HG03045 (cell line): ENCODE data around the gene HDHD2.
"Not testable (repeated sequence)": the region's sequence is repeated elsewhere in the genome, so short reads cannot be mapped to it uniquely, and the experiment has no call there.

ENCODE experiments used
- ATAC-seq: cut with Tn5 transposase; IDR thresholded peaks from one replicate; pipeline ENCODE4 v1.9.1; 2021; ENCODE audit warnings: mild to moderate bottlenecking, moderate library complexity; ENCODE audit not compliant: unreplicated experiment

The HDHD2 gene

GRCh38 chr18:47150029-47150823 is at the start of gene HDHD2:
TSS of gene HDHD2 (minus strand) at chr18:47150500. CDS start at chr18:47136439, 14,061 bp downstream.
- ATAC-seq, result peak; percentile 93

GRCh38 chr18:47195961-47196360 is 45.7 kb upstream of the HDHD2 start:
- ATAC-seq, result not testable (repeated sequence)

- no peak for ATAC-seq
Observed at GRCh38 chr18:47191961-47192360, 41.7 kb upstream of the HDHD2 start.

GRCh38 chr18:47187721-47188120 is 37.4 kb upstream of the HDHD2 start:
- ATAC-seq, result no peak

- no peak for ATAC-seq
Observed at GRCh38 chr18:47184419-47185050, 34.2 kb upstream of the HDHD2 start.

- ATAC-seq, result not testable (repeated sequence)
Observed at GRCh38 chr18:47182156-47182555, 31.9 kb upstream of the HDHD2 start.

- ATAC-seq, result no peak
Observed at GRCh38 chr18:47180765-47181164, 30.5 kb upstream of the HDHD2 start.

GRCh38 chr18:47179520-47179919 is 29.2 kb upstream of the HDHD2 start:
- ATAC-seq, result no peak

GRCh38 chr18:47175898-47176575 is 25.7 kb upstream of the HDHD2 start, which contains the start of gene IER3IP1:
TSS of gene IER3IP1 (minus strand) at chr18:47176364. CDS start at chr18:47176277, 87 bp downstream.
- ATAC-seq, result peak; percentile 78

GRCh38 chr18:47175283-47175897 is 25.1 kb upstream of the HDHD2 start:
- peak; percentile 23 for ATAC-seq

- no peak for ATAC-seq
Observed at GRCh38 chr18:47174545-47175116, 24.3 kb upstream of the HDHD2 start.

GRCh38 chr18:47172476-47172875 is 22.2 kb upstream of the HDHD2 start:
- ATAC-seq, result no peak

- no peak for ATAC-seq
Observed at GRCh38 chr18:47168913-47169312, 18.6 kb upstream of the HDHD2 start.

GRCh38 chr18:47168509-47168908 is 18.2 kb upstream of the HDHD2 start:
- ATAC-seq, result no peak

- ATAC-seq, result no peak
Observed at GRCh38 chr18:47166294-47166693, 16.0 kb upstream of the HDHD2 start.

- ATAC-seq, result peak; percentile 75
Observed at GRCh38 chr18:47163241-47163640, 12.9 kb upstream of the HDHD2 start.

GRCh38 chr18:47160256-47160655 is 10.0 kb upstream of the HDHD2 start:
- no peak for ATAC-seq

- not testable (repeated sequence) for ATAC-seq
Observed at GRCh38 chr18:47158404-47158803, 8.1 kb upstream of the HDHD2 start.

- no peak for ATAC-seq
Observed at GRCh38 chr18:47151439-47151838, 1.1 kb upstream of the HDHD2 start.

GRCh38 chr18:47150824-47151366 is 595 bp upstream of the HDHD2 start:
- peak; percentile 32 for ATAC-seq
